Left renal cortex interstitium (tissue), 4 donors: ENCODE data around the gene RALB. TPM values are rescaled to one million over a fixed set of nuclear protein-coding genes. Genes with fewer than 3 reads are reported as not detected.
A peak's percentile ranks its signal among the peaks of the same experiment; 100 is the strongest.

Experiments used
- DNase-seq, 4 donors: peaks; one replicate each; pipeline ENCODE4 v3.0.0-alpha.2; 2013; ENCODE audit warnings: low read depth in 4 of 4, low spot score in 2 of 4, missing footprints in 1 of 4
- polyA plus RNA-seq, 4 donors: library from polyadenylated mRNA; unstranded; fragments of 120-200 nt; gene quantifications; one replicate each; pipeline ENCODE4 v1.2.1, GENCODE V29; 2013; ENCODE audit not compliant: insufficient read length in 4 of 4

Gene RALB, protein sequence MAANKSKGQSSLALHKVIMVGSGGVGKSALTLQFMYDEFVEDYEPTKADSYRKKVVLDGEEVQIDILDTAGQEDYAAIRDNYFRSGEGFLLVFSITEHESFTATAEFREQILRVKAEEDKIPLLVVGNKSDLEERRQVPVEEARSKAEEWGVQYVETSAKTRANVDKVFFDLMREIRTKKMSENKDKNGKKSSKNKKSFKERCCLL
- polyA plus RNA-seq = 10 to 100 TPM; 68.9 to 88.0 (median 73.4) TPM

DNA sequence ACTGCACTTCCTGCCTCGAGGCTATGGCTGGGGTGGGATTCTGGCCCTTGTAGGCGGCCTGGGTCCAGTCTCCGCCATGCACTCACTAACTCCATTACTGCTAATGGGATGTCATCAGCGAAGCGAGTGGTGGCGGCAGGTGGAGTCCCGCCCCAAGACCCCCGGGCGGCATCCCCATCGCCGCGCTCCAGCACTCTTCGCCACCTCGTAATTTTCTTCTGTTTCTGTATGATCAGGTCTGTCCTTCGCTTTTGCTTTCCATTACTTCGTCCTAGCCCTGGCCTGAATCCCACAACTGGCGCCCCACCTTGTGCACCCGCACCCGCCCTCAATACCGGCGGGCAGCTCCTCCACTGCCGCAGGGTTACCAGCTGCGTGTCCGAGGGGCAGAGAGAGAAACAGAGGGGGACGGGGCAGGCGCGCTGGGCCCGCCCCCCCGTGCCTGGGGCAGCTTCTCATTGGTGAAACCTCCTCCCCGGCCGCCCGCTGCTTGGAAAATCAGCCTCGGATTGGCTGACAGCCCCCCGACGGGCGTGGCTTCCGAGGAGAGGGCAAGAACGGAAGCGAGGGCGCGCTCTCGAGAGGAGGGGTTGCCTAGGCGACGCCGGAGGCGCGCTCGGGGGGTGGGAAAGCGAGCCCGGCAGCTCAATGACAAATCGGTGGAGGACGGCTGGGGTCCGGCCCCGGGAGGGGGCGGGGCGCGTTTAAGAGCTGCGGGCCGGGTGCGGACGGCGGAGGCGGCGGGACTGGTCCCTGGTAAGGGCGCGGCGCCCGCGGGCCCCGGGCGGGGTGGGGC, at the start of gene RALB:
TSS of gene RALB (plus strand) at position 628 of the 796 bp plus-strand sequence. CDS start 25,813 bp downstream, outside the sequence.
- DNase-seq = peak; percentile 91 to 99 (median 97)

DNA sequence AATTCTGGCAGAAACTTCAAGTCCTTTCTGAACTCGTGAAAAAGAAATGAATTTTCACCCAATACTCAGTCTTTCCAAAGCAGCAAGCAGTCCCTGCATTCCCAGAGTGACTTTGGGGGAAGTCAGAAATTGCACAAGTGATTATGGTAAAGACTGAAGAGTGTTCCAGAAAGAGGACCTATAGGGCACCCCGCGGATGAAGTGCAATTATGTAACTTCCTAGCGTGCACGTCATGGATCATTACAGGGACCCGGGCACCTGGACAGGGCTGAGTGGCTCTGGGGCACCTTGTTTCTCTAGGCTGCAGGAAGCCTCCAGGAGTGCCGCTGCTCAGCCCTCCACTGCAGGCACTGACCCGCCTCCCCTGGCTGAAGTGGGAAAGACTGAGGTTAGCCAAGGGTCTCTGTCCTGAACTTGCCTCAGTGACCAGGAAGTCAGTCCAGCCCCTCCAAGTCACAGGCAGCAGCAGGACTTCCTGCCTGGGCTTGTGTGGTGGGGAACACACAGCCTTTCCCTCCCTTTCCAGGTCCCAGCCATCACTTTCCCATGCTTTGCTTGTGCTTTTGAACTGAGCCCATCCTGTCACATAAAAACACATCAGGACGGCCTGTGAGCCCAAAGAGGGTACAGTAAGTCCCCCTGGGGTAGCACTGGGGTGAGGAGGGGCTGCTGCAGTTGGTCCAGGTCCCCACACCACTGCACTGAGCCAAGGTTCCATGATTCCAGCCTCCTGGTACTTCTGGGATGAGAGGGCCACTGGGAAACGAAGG, 49.2 kb upstream of the RALB start:
- DNase-seq = no peak

DNA sequence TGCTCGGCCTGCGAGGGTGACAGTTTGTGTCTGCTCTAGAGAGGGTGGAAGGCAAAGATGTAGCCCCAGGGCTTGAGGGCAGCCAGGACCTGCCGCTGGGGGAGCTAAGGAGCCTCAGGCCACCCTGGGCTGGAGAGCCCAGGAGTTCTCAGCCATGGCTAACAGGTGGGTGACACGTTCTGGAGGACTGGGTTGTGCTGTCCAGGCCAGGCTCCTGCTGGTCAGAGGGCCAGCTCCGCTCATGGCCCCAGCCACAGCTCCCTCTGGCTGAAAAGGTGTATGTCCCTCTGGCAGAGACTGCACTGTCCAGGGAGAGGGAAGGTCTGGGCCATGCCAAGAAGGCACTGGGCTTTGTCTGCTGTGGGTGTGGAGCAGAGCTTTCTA, 48.6 kb upstream of the RALB start:
- no peak for DNase-seq

DNA sequence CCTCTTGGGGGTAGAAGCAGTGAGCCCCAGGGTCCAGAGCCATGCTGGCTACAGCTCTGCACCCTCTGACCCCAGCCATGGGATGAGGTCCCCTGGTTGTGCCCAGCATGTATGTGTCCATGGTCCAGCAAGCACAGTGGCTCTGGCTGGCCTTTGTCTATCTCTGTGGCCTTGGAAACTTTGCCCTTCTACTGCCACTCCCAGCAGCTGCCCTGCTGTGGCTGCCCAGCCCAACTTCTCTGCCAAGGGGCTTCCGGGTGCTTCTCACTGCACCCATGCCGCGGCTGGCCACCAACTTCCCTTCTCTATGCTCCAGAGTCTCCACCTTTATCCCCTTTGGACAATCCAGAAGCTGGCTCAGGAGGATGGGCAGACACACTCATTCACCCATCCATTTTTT, 48.2 kb upstream of the RALB start:
- no peak for DNase-seq

DNA sequence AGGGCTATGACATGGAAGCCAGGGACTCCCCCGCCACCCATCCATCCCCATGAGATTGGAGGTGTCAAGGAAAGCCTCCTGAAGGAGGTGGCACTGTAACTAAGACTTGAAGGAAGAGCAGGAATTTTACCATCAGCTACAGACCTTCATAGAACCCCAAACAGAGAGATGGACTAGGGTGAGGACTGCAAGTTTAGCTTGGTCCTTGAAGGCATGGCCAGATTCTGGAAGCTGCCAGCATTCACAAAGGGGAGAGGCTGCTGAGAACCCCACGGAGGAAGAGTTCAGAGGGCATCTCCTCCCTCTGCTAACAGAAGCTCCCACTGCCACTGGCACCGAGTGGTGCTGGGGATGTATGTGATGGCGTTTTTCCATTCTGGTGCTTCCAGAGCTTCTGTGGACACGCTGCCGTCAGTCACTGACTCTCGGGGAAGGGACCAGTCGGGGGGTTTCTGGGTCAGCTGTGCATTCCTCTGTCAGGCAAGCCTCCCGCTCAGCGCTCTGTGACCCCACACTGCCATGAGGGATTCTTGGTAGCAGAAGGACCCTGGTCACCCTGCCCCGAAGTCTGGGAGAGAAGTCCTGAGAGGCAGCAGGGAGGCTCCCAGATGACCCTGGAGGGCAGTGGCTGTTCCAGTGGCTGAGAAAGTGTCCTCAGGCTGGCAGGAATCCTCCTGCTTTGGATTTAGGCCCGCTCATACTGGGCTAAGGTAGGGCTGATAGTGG, 47.5 kb upstream of the RALB start:
- DNase-seq = no peak

DNA sequence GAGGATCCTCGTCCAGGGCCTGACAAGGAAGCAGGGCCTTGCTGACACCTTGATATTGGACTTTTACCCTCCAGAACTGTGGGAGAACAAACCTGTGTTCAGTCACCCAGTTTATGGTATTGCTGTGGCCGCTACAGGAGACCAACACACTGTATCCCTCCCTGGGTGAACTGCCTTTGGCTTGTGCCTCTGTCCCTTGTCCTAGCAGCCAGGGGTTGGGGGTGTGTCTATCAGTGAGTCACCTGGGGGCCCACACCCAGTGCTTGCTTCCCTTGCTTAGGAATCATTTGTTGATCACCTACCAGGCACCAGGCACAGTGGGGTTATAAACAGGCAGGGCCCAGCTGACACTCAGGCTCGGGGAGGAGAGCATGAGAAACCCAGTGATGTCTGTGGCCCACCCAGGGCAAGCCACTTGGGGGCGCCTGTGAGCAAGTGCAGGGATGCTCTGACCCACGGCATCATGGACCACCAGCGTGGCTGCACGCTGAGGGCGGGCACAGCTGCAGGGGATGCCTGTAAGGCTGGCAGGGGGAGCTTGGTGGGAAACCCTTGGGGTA, 46.5 kb upstream of the RALB start:
- DNase-seq = no peak

DNA sequence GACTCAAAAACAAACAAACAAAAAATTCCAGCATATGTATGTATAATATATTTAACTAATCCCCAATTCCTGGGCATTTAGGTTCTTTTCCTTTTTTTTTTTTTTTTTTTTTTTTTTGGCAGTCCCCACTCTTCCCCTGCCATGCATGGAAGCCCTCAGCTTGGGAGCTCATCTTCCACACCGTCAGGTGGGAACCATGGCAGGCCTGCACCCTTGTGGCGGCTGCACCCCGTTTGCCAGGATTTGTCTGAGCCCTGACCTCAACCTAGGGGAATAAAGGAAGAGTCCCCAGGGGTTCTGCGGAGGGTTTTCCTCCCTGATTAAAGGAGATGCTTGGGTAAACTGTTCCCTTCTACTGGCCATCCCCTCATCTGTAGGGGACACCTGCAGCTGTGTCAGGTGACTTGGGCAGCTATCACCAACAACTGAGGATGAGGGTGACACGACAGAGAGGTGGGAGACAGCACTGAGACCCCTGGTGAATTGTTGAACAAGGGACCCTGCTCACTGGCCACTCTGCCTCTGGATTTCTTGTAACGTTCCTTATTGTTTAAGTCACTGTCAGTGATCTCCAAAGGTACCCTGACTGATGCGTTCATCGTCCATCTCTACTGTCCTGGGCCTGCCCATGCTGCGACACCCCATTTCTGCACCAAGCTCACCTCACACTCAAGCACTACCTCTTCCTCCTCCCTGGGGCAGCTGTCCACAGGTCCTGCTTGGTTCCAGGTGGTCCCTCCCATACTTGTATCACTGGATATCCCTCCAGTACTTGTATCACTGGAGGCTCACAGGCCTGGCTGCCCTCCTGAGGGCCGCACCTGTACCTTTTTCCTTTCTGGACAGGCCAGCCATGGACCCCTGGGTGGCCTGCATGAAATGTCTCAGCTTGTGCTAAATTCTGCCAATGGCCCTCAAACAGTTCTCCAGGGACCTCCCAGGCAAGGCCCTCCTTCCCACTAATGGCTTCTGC, 44.0 kb upstream of the RALB start:
- DNase-seq = no peak

DNA sequence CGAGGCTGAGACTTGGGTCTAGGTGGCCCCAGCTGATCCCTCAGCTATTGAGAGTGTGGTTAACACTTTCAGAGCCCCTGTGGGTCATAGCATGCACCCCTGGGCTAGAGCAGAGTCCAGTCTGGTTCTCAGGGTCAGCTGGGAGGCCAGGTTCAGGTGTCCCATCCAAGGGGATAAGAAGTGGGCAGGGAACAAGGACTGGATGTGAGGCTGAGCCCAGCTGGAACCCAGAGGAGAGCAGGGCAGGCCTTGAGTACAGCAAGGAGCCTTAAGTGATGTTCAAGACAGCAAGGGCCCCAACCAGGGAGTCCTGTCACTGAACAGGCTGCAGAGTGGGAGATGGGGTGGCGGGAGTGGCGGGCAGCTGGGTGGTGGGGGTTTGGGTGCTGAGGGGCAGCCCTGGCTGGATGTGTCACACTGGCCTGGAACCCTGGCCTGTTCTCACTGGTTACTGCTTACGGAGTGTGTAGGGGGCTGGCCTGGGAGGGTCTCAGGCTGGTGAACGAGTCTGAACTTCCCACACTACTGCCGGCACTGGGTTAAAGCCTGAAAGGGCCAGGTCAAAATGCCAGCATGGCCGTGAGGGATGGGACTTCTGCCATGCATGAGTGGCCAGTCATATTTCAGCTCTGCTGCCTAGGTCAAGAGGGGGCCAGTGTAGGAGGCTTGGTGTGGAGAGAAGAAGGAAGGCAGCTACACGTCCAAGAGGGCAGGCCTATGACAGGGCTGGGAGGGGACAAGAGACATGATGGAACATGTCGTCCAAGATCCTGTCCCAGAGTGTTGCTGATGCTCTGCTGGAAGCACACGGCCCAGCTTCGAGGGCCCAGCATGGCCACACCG, 43.0 kb upstream of the RALB start:
- DNase-seq = no peak

DNA sequence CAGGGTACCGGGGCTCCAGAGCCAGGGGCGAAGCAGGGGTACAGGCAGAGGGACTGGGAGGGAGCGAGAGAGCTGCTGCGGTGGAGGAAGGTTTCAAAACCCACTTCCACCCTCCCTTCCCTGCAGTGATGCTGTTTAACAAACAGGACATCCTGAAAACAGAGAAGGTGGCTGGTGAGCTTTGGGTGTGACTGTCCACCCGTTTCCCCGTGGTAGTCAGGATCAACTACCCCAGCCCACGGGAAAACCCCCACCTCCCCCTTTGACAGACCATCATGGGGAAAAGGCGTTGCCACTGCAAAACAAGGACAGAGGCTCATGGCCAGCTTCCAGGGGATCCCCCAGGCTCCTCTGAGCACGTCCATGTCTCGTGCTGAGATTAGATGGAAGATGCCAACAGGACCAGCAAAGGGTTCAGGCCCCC, 42.4 kb upstream of the RALB start:
- no peak for DNase-seq

DNA sequence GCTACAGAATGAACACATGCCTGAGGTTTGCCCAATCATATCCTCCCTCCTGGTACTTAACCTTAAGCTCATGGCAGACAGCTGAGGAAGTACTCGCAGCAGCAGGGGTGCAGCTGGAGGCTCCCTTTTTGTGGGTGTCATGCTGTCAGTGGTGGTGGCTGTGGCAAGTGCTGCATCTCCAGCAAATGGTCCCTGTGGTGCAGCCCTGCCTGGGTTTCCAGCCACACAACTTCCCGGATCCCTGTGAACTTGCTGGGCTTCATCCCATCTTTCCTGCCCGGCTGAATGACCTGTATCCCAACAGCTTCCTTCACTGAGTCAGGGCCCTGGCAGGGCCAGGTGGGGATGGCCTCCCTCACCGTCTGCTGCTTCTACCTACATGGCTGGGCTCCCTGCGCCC, 34.5 kb upstream of the RALB start:
- no peak for DNase-seq

DNA sequence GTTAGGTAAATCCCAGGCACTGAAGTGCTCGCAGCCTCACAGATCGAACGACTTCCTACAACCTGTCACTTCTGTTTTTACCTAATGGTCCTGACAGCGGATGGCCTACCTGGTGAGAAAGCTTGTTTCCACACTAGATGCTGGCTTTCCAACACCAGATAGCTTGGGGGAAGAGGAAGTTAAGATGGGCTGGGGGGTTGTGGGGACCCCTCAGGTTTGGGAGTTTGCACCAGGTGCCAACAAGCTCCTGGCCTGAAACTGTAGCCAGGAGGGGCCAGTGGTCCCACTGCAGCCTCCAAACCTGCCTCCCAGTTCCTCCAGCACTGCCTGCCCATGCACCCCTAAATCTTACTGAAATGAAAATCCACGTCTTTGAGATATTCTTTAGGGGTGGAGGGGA, 33.4 kb upstream of the RALB start:
- no peak for DNase-seq

DNA sequence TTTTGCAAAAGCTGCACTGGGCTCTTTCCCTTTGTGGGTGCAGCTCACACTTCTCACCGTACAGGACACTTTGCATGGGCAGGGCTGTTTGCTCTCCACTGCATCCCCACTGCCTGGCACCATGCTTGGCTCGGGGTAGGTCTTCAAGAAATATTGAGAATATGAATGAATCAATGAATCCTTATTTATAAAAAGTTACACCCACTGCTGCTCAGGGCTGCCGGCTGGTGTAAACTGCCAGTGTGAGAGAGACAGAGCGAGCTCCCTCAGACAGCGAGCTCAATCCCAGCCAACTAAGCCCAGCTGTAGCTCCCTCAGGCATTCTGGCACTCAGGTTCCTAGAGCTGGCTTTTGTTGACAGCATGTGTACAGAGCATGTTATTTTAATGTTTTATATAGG, 32.9 kb upstream of the RALB start:
- DNase-seq = no peak

DNA sequence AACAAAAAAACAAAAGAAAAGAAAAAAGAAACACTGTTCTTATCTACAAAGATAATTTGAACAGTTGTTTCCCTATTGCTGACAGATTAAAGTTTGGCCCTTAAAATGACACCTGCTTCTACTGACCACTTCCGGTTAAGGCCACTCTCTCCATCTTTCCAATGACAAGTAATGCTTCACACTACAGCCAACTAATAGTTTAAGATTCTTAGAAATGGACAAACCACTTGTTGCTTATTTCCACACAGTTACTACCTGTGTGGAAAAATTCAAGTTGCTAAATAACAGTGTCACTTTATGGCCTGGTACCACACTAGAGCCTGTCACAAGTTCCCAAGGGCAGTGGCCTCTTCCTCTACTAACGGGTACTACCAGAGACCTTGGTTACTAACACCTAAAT, 31.9 kb upstream of the RALB start:
- DNase-seq = no peak

DNA sequence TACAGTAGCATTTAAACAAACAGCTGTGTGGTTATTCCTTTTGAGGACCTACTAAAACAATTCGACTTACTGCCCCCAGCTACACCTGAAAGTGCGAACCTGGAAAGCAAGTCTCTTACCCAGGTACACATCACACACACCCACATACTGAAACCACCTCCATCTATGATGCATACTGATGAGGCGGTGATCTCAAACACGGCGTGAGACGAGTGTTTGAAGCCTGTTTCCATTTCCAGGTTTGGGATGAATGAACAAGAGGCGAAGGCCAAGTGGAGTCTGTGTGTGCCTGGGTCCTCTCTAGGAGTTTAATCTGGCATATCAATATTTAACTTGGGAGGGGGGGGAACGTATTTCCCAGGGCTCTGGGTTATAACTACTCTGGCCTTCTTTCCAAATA, 31.0 kb upstream of the RALB start:
- DNase-seq = no peak

DNA sequence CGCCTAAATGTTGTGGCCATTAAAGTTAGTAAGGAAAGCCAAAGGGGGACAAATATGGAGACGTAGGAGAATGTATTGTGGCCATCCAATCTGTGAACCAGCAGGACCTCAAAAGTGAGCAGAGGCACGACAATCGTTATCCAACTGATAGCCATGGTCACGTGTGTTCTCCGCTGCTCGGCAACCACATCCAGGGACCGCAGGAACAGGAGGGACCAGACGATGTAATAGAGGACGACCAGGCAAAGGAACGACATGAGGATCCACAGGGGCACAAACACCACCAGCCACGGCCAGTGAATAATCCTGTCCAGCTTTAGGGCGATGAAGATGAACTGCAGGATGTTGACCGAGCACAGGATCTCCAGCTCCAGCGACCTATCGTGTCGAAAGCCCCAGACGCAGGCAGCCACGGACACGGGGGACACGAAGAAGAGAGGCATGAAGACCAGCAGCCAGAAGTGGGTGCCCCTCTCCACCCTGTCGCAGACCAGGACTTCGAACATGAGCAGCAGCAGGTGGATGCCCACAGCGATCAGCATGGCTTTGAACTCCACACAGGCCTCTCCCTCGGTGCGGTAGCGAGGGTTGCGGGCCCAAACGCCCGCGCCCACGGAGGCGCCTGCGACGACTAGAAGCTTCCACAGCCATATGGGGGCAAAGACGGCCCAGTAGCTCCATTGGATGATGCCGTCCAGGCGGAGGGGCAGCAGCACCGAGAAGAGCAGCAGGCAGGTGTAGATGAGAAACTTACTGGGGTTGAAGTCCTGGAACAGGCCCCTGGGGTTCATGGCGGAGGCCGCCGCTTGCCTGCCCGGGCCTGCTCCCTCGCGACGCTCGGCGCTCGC, 30.2 kb upstream of the RALB start:
- DNase-seq = no peak

DNA sequence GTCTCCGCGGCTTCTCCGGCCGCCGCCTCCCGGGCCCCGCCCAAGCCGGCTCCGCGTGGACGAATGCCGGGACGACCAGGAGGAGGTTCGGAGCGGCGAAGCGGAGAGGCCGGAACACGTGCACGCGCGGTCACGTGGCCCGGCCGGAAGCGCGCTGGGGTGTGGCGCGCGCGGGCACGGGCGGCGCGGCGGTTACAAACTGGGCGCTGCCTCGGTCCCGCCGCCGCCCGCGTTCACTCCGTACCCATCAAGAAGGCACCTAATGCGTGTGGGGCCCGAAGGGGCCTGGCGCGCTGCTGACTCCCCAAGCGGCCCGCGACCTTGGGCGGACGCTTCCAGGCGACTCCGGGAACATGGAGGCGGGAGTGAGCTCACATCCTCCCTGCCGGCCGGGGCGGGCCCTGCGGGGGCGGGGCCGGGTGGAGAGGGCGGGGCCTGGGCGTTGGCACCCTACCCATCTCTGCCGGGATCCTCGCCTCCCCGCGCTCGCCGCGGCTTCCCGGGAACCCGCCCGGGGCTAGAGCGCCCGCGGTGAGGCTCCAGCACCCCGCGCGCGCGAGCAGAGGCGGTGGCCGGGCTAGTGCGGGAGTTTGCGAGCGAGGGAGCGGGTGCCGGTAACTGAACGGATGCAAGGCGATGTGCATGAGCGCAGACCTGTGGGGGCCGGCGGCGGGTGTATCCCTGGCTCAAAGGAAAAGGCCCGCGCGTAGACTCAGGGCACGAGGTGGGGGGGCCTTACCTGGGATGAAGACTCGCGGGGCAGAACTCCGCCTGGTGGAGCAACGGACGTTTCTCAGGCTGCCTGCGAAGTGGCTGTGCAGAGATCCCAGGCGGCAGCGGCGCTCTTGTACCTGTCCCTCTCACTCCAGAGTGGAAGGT, 29.4 kb upstream of the RALB start, which contains the start of gene TMEM185B:
TSS of gene TMEM185B (minus strand) at position 367 of the 879 bp plus-strand sequence. CDS start 424 bp downstream, outside the sequence.
- DNase-seq = peak in 3 of 4 donors; percentile 65 to 76 (median 67)
